NCI-H1694 (cell line): Measurements from ENCODE around the gene PTGES3.
A peak's percentile ranks its signal among the peaks of the same experiment; 100 is the strongest.
"Not testable (repeated sequence)": the region's sequence is repeated elsewhere in the genome, so short reads cannot be mapped to it uniquely, and the experiment has no call there.

Experiments used
- DNase-seq: peaks from one replicate; lab custom pipeline; 2025; lab: John Stamatoyannopoulos, UW

Gene PTGES3

GRCh38 chr12:56688129-56688845 is at the start of gene PTGES3:
Gene PTGES3 (minus strand): TSS chr12:56688284. CDS start chr12:56687999, 285 bp downstream.
- peak; percentile 92 for DNase-seq

- DNase-seq, result no peak
Measured at GRCh38 chr12:56728139-56728861, 40.2 kb upstream of the PTGES3 start.

- DNase-seq, result not testable (repeated sequence)
Measured at GRCh38 chr12:56726196-56726675, 38.2 kb upstream of the PTGES3 start.

- DNase-seq, result no peak
Measured at GRCh38 chr12:56725723-56726102, 37.6 kb upstream of the PTGES3 start.

- peak; percentile 92 for DNase-seq
Measured at GRCh38 chr12:56724972-56725722, 37.1 kb upstream of the PTGES3 start, which contains the start of gene NACA. Gene NACA (minus strand): TSS chr12:56725299. CDS start chr12:56724521, 778 bp downstream.

- no peak for DNase-seq
Measured at GRCh38 chr12:56724701-56724971, 36.6 kb upstream of the PTGES3 start.

- no peak for DNase-seq
Measured at GRCh38 chr12:56723889-56724700, 36.0 kb upstream of the PTGES3 start.

- DNase-seq, result no peak
Measured at GRCh38 chr12:56723352-56723751, 35.3 kb upstream of the PTGES3 start.

GRCh38 chr12:56722832-56723231 is 34.7 kb upstream of the PTGES3 start:
- no peak for DNase-seq

- no peak for DNase-seq
Measured at GRCh38 chr12:56721721-56722120, 33.6 kb upstream of the PTGES3 start.

GRCh38 chr12:56721216-56721615 is 33.1 kb upstream of the PTGES3 start:
- no peak for DNase-seq

- DNase-seq, result no peak
Measured at GRCh38 chr12:56720731-56721151, 32.7 kb upstream of the PTGES3 start.

GRCh38 chr12:56719056-56719455 is 31.0 kb upstream of the PTGES3 start:
- DNase-seq, result no peak

- DNase-seq, result no peak
Measured at GRCh38 chr12:56718636-56719035, 30.6 kb upstream of the PTGES3 start.

- no peak for DNase-seq
Measured at GRCh38 chr12:56718149-56718548, 30.1 kb upstream of the PTGES3 start.

GRCh38 chr12:56716933-56717880 is 29.1 kb upstream of the PTGES3 start:
- no peak for DNase-seq

GRCh38 chr12:56716458-56716857 is 28.4 kb upstream of the PTGES3 start:
- DNase-seq, result no peak

- no peak for DNase-seq
Measured at GRCh38 chr12:56715798-56716197, 27.7 kb upstream of the PTGES3 start.

- no peak for DNase-seq
Measured at GRCh38 chr12:56714431-56714929, 26.4 kb upstream of the PTGES3 start.

- DNase-seq, result no peak
Measured at GRCh38 chr12:56713345-56713744, 25.3 kb upstream of the PTGES3 start.
